HCT116 (cell line): ENCODE results near the gene INCA1.

Experiments
- CBX3 ChIP-seq: IDR thresholded peaks from 2 replicates; pipeline ENCODE4 v1.6.1; 2012; ENCODE audit warnings: low read depth
- CTCF ChIP-seq, 3 experiments: fragments of 200-600 bp in 1 of 3; sonication (generic) in 1 of 3; IDR thresholded peaks in 2 of 3; conservative IDR thresholded peaks in 1 of 3; 2 replicates each; pipeline ENCODE4 v1.5.1; 2012 to 2017; ENCODE audit warnings: low read depth in 2 of 3, low read length in 2 of 3, antibody characterized with exemption in 1 of 3, borderline replicate concordance in 1 of 3, control low read depth in 1 of 3, mild to moderate bottlenecking in 1 of 3, mixed read lengths in 1 of 3, mixed run types in 1 of 3, moderate library complexity in 1 of 3; ENCODE audit not compliant: insufficient read depth in 1 of 3
- ELF1 ChIP-seq: IDR thresholded peaks from 2 replicates; pipeline ENCODE4 v1.6.1; 2012; ENCODE audit warnings: low read depth, borderline replicate concordance
- EZH2phosphoT487 ChIP-seq: fragments of 200-600 bp; IDR thresholded peaks from 2 replicates; pipeline ENCODE4 v1.6.1; 2018; ENCODE audit warnings: antibody characterized with exemption, borderline replicate concordance
- FOSL1 ChIP-seq: IDR thresholded peaks from 2 replicates; pipeline ENCODE4 v1.6.1; 2012; ENCODE audit warnings: low read depth
- POLR2A ChIP-seq: IDR thresholded peaks from 2 replicates; pipeline ENCODE4 v1.7.0; 2011; ENCODE audit warnings: borderline replicate concordance; ENCODE audit not compliant: insufficient read depth, insufficient read length; ENCODE audit errors: extremely low read depth
- POLR2AphosphoS5 ChIP-seq: IDR thresholded peaks from 2 replicates; pipeline ENCODE4 v1.6.1; 2011; ENCODE audit warnings: mild to moderate bottlenecking, low read depth, low read length, moderate library complexity
- RAD21 ChIP-seq: IDR thresholded peaks from 2 replicates; pipeline ENCODE4 v1.6.1; 2012; ENCODE audit warnings: low read depth, mild to moderate bottlenecking
- YY1 ChIP-seq: IDR thresholded peaks from 2 replicates; pipeline ENCODE4 v1.6.1; 2011; ENCODE audit warnings: low read length, low read depth, moderate library complexity, mild to moderate bottlenecking; ENCODE audit not compliant: insufficient replicate concordance; ENCODE audit errors: extremely low read depth
- ZNF274 ChIP-seq: fragments of 200-500 bp; sonication (Bioruptor generic); IDR thresholded peaks from 2 replicates; pipeline ENCODE4 v1.6.1; 2014; ENCODE audit warnings: mild to moderate bottlenecking, low read depth, low read length, inconsistent platforms
- TF ChIP-seq, protein P1 (sequence below): IDR thresholded peaks from 2 replicates; pipeline ENCODE4 v1.6.1; 2012; ENCODE audit warnings: low read depth
- TF ChIP-seq, protein P2 (sequence below): IDR thresholded peaks from 2 replicates; pipeline ENCODE4 v1.6.1; 2012

- no peak for TF ChIP-seq RAD21
- TF ChIP-seq, protein P1, sequence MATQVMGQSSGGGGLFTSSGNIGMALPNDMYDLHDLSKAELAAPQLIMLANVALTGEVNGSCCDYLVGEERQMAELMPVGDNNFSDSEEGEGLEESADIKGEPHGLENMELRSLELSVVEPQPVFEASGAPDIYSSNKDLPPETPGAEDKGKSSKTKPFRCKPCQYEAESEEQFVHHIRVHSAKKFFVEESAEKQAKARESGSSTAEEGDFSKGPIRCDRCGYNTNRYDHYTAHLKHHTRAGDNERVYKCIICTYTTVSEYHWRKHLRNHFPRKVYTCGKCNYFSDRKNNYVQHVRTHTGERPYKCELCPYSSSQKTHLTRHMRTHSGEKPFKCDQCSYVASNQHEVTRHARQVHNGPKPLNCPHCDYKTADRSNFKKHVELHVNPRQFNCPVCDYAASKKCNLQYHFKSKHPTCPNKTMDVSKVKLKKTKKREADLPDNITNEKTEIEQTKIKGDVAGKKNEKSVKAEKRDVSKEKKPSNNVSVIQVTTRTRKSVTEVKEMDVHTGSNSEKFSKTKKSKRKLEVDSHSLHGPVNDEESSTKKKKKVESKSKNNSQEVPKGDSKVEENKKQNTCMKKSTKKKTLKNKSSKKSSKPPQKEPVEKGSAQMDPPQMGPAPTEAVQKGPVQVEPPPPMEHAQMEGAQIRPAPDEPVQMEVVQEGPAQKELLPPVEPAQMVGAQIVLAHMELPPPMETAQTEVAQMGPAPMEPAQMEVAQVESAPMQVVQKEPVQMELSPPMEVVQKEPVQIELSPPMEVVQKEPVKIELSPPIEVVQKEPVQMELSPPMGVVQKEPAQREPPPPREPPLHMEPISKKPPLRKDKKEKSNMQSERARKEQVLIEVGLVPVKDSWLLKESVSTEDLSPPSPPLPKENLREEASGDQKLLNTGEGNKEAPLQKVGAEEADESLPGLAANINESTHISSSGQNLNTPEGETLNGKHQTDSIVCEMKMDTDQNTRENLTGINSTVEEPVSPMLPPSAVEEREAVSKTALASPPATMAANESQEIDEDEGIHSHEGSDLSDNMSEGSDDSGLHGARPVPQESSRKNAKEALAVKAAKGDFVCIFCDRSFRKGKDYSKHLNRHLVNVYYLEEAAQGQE: no peak
- TF ChIP-seq POLR2A: no peak
- no peak for TF ChIP-seq POLR2AphosphoS5
- no peak for TF ChIP-seq ZNF274
- no peak for TF ChIP-seq FOSL1
- no peak for TF ChIP-seq YY1
- TF ChIP-seq CTCF (IDR thresholded peaks at IDR 0.05 in 2 of 3, conservative IDR thresholded peaks at IDR 0.05 in 1 of 3; ENCODE audit: borderline replicate concordance in 1 of 3, insufficient read depth in 1 of 3, low read depth in 2 of 3, low read length in 2 of 3): no peak
- no peak for TF ChIP-seq ELF1
- TF ChIP-seq EZH2phosphoT487: no peak
- TF ChIP-seq CBX3: no peak
- TF ChIP-seq, protein P2, sequence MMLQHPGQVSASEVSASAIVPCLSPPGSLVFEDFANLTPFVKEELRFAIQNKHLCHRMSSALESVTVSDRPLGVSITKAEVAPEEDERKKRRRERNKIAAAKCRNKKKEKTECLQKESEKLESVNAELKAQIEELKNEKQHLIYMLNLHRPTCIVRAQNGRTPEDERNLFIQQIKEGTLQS: no peak
These were observed 23.8 kb downstream of the INCA1 start for GRCh38 chr17:4973256-4974114.
